ENCODE results near the gene NECAB2.

DNA sequence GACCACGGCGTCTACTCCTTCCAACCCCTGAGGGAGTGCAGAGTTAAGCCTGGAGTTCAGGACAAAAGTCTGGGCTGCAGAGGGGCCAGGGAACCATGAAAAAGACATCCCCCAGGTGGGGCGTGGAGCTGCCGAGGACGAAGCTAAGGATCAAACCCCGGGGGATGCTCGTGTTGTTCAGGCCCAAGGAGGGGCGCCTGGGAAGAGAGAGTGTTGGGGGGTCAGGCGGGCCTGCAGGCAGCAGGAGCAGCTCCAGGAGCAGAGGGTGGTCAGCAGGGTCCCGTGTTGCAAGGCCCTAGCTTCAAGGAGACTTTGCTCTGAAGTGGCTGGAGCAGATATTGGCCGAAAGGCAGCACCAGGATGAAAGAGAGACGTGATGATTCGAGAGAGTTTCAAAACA, 26.7 kb downstream of the NECAB2 start:
- TF ChIP-seq, protein P1, sequence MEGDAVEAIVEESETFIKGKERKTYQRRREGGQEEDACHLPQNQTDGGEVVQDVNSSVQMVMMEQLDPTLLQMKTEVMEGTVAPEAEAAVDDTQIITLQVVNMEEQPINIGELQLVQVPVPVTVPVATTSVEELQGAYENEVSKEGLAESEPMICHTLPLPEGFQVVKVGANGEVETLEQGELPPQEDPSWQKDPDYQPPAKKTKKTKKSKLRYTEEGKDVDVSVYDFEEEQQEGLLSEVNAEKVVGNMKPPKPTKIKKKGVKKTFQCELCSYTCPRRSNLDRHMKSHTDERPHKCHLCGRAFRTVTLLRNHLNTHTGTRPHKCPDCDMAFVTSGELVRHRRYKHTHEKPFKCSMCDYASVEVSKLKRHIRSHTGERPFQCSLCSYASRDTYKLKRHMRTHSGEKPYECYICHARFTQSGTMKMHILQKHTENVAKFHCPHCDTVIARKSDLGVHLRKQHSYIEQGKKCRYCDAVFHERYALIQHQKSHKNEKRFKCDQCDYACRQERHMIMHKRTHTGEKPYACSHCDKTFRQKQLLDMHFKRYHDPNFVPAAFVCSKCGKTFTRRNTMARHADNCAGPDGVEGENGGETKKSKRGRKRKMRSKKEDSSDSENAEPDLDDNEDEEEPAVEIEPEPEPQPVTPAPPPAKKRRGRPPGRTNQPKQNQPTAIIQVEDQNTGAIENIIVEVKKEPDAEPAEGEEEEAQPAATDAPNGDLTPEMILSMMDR (IDR thresholded peaks at IDR 0.05), result no peak
- TF ChIP-seq POLR2AphosphoS5 (IDR thresholded peaks at IDR 0.05), result no peak

Data from suprapubic skin (tissue), 3 donors.